Rectal smooth muscle tissue (tissue), 1 donor: ENCODE data around the gene ZDHHC1.
"Not testable (repeated sequence)": the region's sequence is repeated elsewhere in the genome, so short reads cannot be mapped to it uniquely, and the experiment has no call there.

Source experiments
- H3K27ac ChIP-seq: one replicate; pipeline ENCODE4 v1.7.0; 2013; ENCODE audit warnings: low read depth, low read length, inconsistent platforms
- H3K27me3 ChIP-seq: one replicate; pipeline ENCODE4 v1.7.0; 2013; ENCODE audit warnings: low read length; ENCODE audit not compliant: control insufficient read depth, insufficient read depth
- H3K36me3 ChIP-seq: one replicate; pipeline ENCODE4 v1.7.0; 2013; ENCODE audit warnings: low read length; ENCODE audit not compliant: control insufficient read depth, insufficient read depth
- H3K4me1 ChIP-seq: one replicate; pipeline ENCODE4 v1.7.0; 2013; ENCODE audit warnings: low read length; ENCODE audit not compliant: control insufficient read depth, insufficient read depth
- H3K4me3 ChIP-seq: one replicate; pipeline ENCODE4 v1.7.0; 2013; ENCODE audit warnings: low read length
- H3K9ac ChIP-seq: one replicate; pipeline ENCODE4 v1.7.0; 2013; ENCODE audit warnings: low read length

The ZDHHC1 gene

DNA sequence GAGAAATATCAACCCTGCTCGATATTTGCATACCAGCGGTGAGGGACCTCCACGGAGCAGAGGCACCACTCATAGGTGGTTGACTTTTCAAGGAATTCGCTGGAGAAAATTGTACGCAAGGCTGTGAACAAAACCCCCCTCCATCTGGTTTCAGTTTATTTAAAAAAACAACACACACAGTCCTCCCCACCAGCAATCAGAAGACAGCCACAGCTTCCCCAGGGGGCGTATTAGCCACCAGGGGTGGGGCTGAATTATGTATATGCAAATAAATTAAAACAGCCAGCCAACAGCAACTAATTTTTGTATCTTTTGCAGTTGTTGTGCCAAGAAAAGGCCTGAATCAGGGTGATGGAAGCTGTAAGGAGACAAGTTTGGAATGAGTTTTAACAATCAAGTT, 8.8 kb upstream of the ZDHHC1 start:
- Histone ChIP-seq H3K9ac (no peak overlapping the region), H3K36me3 (no peaks in the 10 kb centered on the region), H3K27ac (no peak overlapping the region), H3K4me3 (no peak overlapping the region), H3K4me1 (no peaks in the 10 kb centered on the region), H3K27me3 (no peaks in the 10 kb centered on the region)

GRCh38 chr16:67424261-67424615, 8.0 kb upstream of the ZDHHC1 start:
- no peak overlapping the region for H3K27ac ChIP-seq
- no peaks in the 10 kb centered on the region for H3K27me3 ChIP-seq
- no peaks in the 10 kb centered on the region for H3K4me1 ChIP-seq
- H3K36me3 ChIP-seq, result no peaks in the 10 kb centered on the region
- no peak overlapping the region for H3K9ac ChIP-seq
- no peak overlapping the region for H3K4me3 ChIP-seq

DNA sequence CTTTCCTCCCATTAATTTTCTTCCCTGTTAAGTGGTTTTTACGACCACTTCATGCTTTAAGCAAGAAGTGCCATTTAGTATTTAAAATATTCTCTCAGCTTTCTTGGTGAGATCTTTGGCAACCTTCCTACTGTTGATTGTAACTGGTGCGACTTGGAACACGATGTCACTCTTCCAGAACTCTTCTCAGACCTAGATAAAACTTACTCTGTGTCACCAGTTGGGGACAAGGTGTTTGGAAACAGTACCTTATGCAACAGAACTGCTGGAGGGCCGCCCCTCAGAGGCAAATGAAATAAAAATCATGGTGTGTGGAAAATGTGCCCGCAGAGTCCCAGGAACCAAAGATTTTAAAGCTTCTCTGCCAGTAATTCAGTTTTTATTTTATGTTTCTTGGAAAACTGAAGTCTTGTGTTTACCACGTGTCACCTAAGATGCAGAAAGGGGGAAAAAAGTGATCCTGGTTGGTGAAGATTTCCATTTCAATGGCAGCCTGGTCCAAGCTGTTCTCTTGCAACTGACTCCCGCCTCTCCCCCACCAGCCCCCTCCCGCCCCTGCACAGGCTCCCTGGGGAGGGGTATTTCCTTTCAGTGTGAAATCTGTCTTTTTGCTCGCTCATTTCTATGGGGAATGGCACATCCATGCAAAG, 7.5 kb upstream of the ZDHHC1 start:
- Histone ChIP-seq H3K27me3 (no peaks in the 10 kb centered on the region), H3K9ac (no peak overlapping the region), H3K4me3 (no peak overlapping the region), H3K36me3 (no peaks in the 10 kb centered on the region), H3K4me1 (no peaks in the 10 kb centered on the region), H3K27ac (no peak overlapping the region)

DNA sequence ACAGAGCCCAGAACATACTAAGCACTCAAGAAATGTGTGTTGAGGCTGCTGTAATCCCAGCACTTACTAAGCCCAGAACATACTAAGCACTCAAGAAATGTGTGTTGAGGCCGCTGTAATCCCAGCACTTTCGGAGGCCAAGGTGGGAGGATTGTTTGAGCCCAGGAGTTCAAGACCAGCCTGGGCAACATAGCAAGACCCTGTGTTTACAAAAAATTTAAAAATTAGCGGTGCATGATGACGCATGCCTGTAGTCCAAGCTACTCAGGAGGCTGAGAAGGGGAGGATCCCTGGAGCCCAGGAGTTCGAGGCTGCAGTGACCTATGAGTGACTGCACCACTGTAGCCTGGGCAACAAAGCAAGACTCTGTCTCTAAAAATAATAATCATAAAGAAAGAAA, 6.7 kb upstream of the ZDHHC1 start:
- H3K27ac ChIP-seq, result no peak overlapping the region
- H3K4me3 ChIP-seq, result no peak overlapping the region
- no peaks in the 10 kb centered on the region for H3K4me1 ChIP-seq
- no peaks in the 10 kb centered on the region for H3K36me3 ChIP-seq
- no peak overlapping the region for H3K9ac ChIP-seq
- H3K27me3 ChIP-seq, result no peaks in the 10 kb centered on the region

GRCh38 chr16:67421030-67421429, 4.8 kb upstream of the ZDHHC1 start:
- no peak overlapping the region for H3K4me3 ChIP-seq
- H3K9ac ChIP-seq, result no peak overlapping the region
- no peak overlapping the region for H3K27ac ChIP-seq
- no peaks in the 10 kb centered on the region for H3K36me3 ChIP-seq
- H3K4me1 ChIP-seq, result peaks cover 3% of the 10 kb centered on the region
- H3K27me3 ChIP-seq, result no peaks in the 10 kb centered on the region

GRCh38 chr16:67419931-67420330, 3.7 kb upstream of the ZDHHC1 start:
- Histone ChIP-seq H3K36me3 (no peaks in the 10 kb centered on the region), H3K9ac (no peak overlapping the region), H3K27ac (no peak overlapping the region), H3K27me3 (no peaks in the 10 kb centered on the region), H3K4me3 (no peak overlapping the region), H3K4me1 (peaks cover 5% of the 10 kb centered on the region)

- Histone ChIP-seq H3K27me3 (no peaks in the 10 kb centered on the region), H3K4me3 (no peak overlapping the region), H3K36me3 (no peaks in the 10 kb centered on the region), H3K27ac (no peak overlapping the region), H3K4me1 (peaks cover 5% of the 10 kb centered on the region), H3K9ac (no peak overlapping the region)
These were observed 3.2 kb upstream of the ZDHHC1 start for GRCh38 chr16:67419502-67419901.

DNA sequence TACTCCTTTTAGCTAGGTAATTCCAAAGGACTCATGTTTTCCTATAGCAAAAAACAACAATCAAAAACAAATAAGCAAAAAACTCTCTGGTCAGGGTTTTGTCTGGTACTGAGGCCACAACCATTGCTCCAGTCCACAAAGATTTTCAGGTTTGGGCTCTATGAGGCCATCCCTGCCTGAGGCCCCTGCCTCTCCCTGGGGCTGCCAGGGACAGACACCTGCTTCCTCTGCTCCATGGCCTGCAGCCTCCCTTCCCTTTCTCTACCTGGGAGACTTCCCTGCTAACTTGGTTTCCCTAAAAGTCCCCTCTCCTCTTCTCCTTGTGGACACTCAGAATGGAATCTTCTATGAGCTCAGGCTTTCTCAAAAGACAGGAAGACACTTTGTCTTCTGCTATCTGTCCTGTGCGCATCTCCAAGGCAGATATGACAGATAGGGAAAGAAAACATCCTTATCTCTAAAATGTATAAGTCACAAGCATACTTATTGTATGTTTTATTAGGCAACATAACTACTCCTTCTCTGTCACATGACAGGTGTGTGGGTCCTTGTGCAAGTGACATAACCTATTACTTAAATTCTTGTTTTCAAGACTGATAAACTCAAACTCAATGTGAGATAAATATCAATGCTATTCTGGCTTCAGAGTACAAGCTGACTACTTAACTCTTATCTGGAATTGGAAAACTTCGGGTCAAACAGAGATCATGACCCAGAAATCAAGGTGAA, 1.2 kb upstream of the ZDHHC1 start:
- Histone ChIP-seq H3K4me3 (no peak overlapping the region), H3K9ac (no peak overlapping the region), H3K36me3 (no peaks in the 10 kb centered on the region), H3K27ac (no peak overlapping the region), H3K27me3 (no peaks in the 10 kb centered on the region), H3K4me1 (peaks cover 5% of the 10 kb centered on the region)

- not testable (repeated sequence) for H3K27me3 ChIP-seq, H3K9ac ChIP-seq, H3K36me3 ChIP-seq, H3K4me1 ChIP-seq
- H3K27ac ChIP-seq, result peak overlapping the region; percentile 85
- H3K4me3 ChIP-seq, result peak overlapping the region; percentile 80
These were observed 856 bp downstream of the ZDHHC1 start for GRCh38 chr16:67415421-67415820.

DNA sequence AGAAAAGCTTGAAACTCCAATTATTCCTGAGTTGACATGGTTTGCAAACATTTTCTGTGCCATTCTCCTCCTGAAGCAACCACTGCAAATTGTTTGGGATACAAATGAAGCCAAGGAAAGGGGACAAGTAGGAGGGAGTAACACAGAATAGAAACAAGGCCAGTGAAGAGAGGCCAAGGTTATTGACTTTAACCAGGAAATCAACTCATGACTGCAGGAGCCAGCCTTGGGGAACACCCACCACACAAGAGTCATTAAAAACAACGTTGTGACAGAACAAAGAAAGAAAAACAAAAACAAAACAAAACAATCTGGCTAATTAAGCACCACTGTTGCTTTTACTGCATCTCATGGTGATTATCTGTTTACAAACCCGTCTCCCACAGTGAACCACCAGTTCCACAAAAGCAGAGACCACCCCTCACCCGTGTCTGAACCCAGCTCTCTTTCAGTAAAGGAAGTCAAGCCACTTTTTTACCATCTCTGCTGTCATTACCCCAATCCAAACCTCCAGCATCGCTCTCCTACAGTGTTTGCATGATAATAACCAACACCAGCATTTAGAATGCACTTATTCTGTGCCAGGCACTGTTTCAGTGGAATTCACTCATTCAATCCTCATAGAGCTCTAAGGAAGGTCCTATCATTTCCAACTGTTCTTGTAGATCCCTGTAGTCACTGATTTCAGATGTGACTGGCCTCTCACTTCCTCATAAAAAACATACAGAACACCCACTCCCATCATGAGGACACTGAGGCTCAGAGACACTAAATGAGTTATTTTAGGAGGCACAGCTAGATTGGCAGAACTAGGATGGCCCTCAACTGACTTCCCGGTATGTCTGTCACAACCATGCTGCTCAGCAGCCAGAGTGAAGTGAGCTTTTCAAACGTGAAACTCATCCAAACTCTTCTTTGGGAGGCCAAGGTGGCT, 2.0 kb downstream of the ZDHHC1 start:
- Histone ChIP-seq H3K4me3 (no peak overlapping the region), H3K4me1 (peaks cover 5% of the 10 kb centered on the region), H3K36me3 (no peaks in the 10 kb centered on the region), H3K27ac (no peak overlapping the region), H3K9ac (no peak overlapping the region), H3K27me3 (no peaks in the 10 kb centered on the region)

- Histone ChIP-seq H3K4me1 (peaks cover 5% of the 10 kb centered on the region), H3K9ac (no peak overlapping the region), H3K27me3 (no peaks in the 10 kb centered on the region), H3K36me3 (no peaks in the 10 kb centered on the region), H3K4me3 (no peak overlapping the region), H3K27ac (no peak overlapping the region)
These were observed 4.0 kb downstream of the ZDHHC1 start for GRCh38 chr16:67412294-67412693.

- Histone ChIP-seq H3K27ac (no peak overlapping the region), H3K4me3 (no peak overlapping the region), H3K36me3 (no peaks in the 10 kb centered on the region), H3K4me1 (peaks cover 6% of the 10 kb centered on the region), H3K27me3 (no peaks in the 10 kb centered on the region), H3K9ac (no peak overlapping the region)
These were observed 4.9 kb downstream of the ZDHHC1 start for GRCh38 chr16:67411339-67411738.
